Endothelial cell of umbilical vein (primary cell): ENCODE data around the gene CCR7. TPM values are rescaled to one million over a fixed set of nuclear protein-coding genes. Genes with fewer than 3 reads are reported as not detected.
A peak's percentile ranks its signal among the peaks of the same experiment; 100 is the strongest.

Experiments
- BruUV-seq: library from RNA; stranded (reverse); fragments of 400-500 nt; replicated peaks from 2 replicates; lab custom pipeline; 2021; lab: Mats Ljungman, UMichigan
- CTCF ChIA-PET: fragments of 300-600, 350-600 bp; sonication (Branson Sonifier 250); formaldehyde crosslinking; loops from one replicate; lab custom pipeline; 2021; ENCODE audit warnings: antibody characterized with exemption, inconsistent platforms; lab: Charles Lee
- POLR2A ChIA-PET: fragments of 300-600, 350-600 bp; sonication (Branson Sonifier 250); formaldehyde crosslinking; loops from one replicate; lab custom pipeline; 2021; ENCODE audit warnings: antibody characterized with exemption, inconsistent platforms; lab: Charles Lee
- DNase-seq: peaks from one replicate; pipeline ENCODE4 v3.0.0-alpha.2; 2011; ENCODE audit warnings: low read depth, low spot score
- FAIRE-seq: peaks from 2 replicates; lab custom pipeline; 2011; peaks lifted over from hg19 to GRCh38; lab: Jason Lieb, UNC
- H2AFZ ChIP-seq: 2 replicates; pipeline ENCODE4 v1.6.0; 2012; ENCODE audit warnings: low read depth, low read length, control low read depth, inconsistent platforms
- H3K27ac ChIP-seq: 2 replicates; pipeline ENCODE4 v1.5.1; 2011; ENCODE audit warnings: low read depth, mild to moderate bottlenecking, control low read depth, low read length, moderate library complexity; ENCODE audit not compliant: insufficient read depth
- H3K27me3 ChIP-seq, 2 experiments: 2 replicates each; pipeline versions ENCODE4 v1.6.0 to v1.6.1; 2011; ENCODE audit warnings: low read length in 2 of 2, mixed read lengths in 1 of 2; ENCODE audit not compliant: control insufficient read depth in 2 of 2, insufficient read depth in 2 of 2
- H3K36me3 ChIP-seq, 2 experiments: 2 replicates in 1 of 2; 3 replicates in 1 of 2; pipeline ENCODE4 v1.5.1; 2011; ENCODE audit warnings: low read length in 2 of 2, mild to moderate bottlenecking in 1 of 2, moderate library complexity in 1 of 2; ENCODE audit not compliant: control insufficient read depth in 2 of 2, insufficient read depth in 2 of 2; ENCODE audit errors: extremely low read depth in 1 of 2
- H3K4me1 ChIP-seq: 3 replicates; pipeline ENCODE4 v1.5.1; 2011; ENCODE audit warnings: mild to moderate bottlenecking, low read length; ENCODE audit not compliant: control insufficient read depth, insufficient read depth; ENCODE audit errors: extremely low read depth
- H3K4me2 ChIP-seq: 2 replicates; pipeline ENCODE4 v1.6.1; 2011; ENCODE audit warnings: low read length, control low read depth, mixed read lengths; ENCODE audit not compliant: insufficient read depth
- H3K4me3 ChIP-seq, 3 experiments: fragments of 200-600 bp in 1 of 3; sonication (generic), shearing (Covaris generic) in 1 of 3; replicated peaks in 1 of 3; 2 replicates each; pipeline ENCODE4 v1.5.1; 2011 to 2016; ENCODE audit warnings: control low read depth in 3 of 3, low read length in 3 of 3, mild to moderate bottlenecking in 2 of 3, inconsistent platforms in 1 of 3, low read depth in 1 of 3, moderate library complexity in 1 of 3; ENCODE audit not compliant: insufficient read depth in 1 of 3
- H3K79me2 ChIP-seq: 2 replicates; pipeline ENCODE4 v1.6.0; 2012; ENCODE audit warnings: low read length, inconsistent platforms; ENCODE audit not compliant: control insufficient read depth, insufficient read depth
- H3K9ac ChIP-seq: replicated peaks from 2 replicates; pipeline ENCODE3; 2011; ENCODE audit warnings: low read length, control low read depth; ENCODE audit not compliant: insufficient read depth; ENCODE audit errors: extremely low read depth
- H3K9me1 ChIP-seq: replicated peaks from 3 replicates; pipeline ENCODE4 v1.6.0; 2011; ENCODE audit warnings: mild to moderate bottlenecking, low read length; ENCODE audit not compliant: control insufficient read depth, insufficient read depth; ENCODE audit errors: extremely low read depth
- H3K9me3 ChIP-seq: replicated peaks from 2 replicates; pipeline ENCODE4 v1.5.1; 2012; ENCODE audit warnings: low read length, inconsistent platforms; ENCODE audit not compliant: control insufficient read depth, insufficient read depth
- H4K20me1 ChIP-seq: replicated peaks from 2 replicates; pipeline ENCODE3; 2011; ENCODE audit warnings: mild to moderate bottlenecking, low read length; ENCODE audit not compliant: control insufficient read depth, insufficient read depth; ENCODE audit errors: extremely low read depth
- CTCF ChIP-seq, 2 donors: IDR thresholded peaks; 1 replicate in 1 of 2; 2 replicates in 1 of 2; pipeline ENCODE4 v1.5.1; 2011; ENCODE audit warnings: low read length in 2 of 2, mild to moderate bottlenecking in 2 of 2, moderate library complexity in 2 of 2, control low read depth in 1 of 2, inconsistent platforms in 1 of 2, low read depth in 1 of 2; ENCODE audit not compliant: insufficient read depth in 1 of 2; ENCODE audit errors: extremely low read depth in 1 of 2
- EZH2 ChIP-seq: IDR thresholded peaks from 2 replicates; pipeline ENCODE4 v1.6.1; 2012; ENCODE audit warnings: borderline replicate concordance, low read depth, mild to moderate bottlenecking, moderate library complexity, low read length, inconsistent platforms; ENCODE audit not compliant: severe bottlenecking
- FOS ChIP-seq: IDR thresholded peaks from 2 replicates; pipeline ENCODE4 v1.6.1; 2011; ENCODE audit warnings: mild to moderate bottlenecking, low read length, moderate library complexity, borderline replicate concordance; ENCODE audit not compliant: insufficient read depth
- GATA2 ChIP-seq: IDR thresholded peaks from 2 replicates; pipeline ENCODE4 v1.7.0; 2011; ENCODE audit warnings: low read depth, mild to moderate bottlenecking, moderate library complexity, mixed read lengths, low read length; ENCODE audit not compliant: insufficient read length, insufficient read depth
- JUN ChIP-seq: IDR thresholded peaks from 2 replicates; pipeline ENCODE4 v1.6.1; 2011; ENCODE audit warnings: borderline replicate concordance, low read depth; ENCODE audit not compliant: insufficient read length, insufficient read depth
- MAX ChIP-seq: IDR thresholded peaks from 2 replicates; pipeline ENCODE4 v1.6.1; 2011; ENCODE audit not compliant: insufficient read depth, insufficient read length
- MYC ChIP-seq: IDR thresholded peaks from one replicate; pipeline ENCODE4 v1.6.1; 2011; ENCODE audit warnings: mild to moderate bottlenecking, low read depth, low read length
- POLR2A ChIP-seq: IDR thresholded peaks from 2 replicates; pipeline ENCODE4 v1.6.1; 2012; ENCODE audit warnings: low read depth, mild to moderate bottlenecking, control low read depth, low read length
- POLR2AphosphoS5 ChIP-seq: IDR thresholded peaks from 2 replicates; pipeline ENCODE4 v1.6.1; 2012; ENCODE audit warnings: low read depth, mild to moderate bottlenecking, control low read depth, low read length, moderate library complexity; ENCODE audit not compliant: insufficient read depth
- dilution Hi-C: fragments of 300-500 bp; cut with MboI; formaldehyde crosslinking; loops from one replicate; pipeline ENCODE4 v1.15.0; 2019; ENCODE audit warnings: low sequenced_read_pairs; ENCODE audit not compliant: extremely low pct_ligation_motif_present
- intact Hi-C: fragments of 100-400 bp; cut with micrococcal nuclease; formaldehyde crosslinking; loops from one replicate; pipeline ENCODE4 v1.10.0; 2022
- polyA plus RNA-seq, 4 experiments: library from polyadenylated mRNA; depleted of rRNA in 3 of 4; stranded (reverse) in 3 of 4; unstranded in 1 of 4; fragments of >200 nt; gene quantifications; 2 replicates each; pipeline versions ENCODE4 v1.2.1 to v1.2.3, GENCODE V29; 2011 to 2012; ENCODE audit warnings: missing spikeins in 1 of 4
- total RNA-seq: library from RNA; stranded (reverse); gene quantifications from 2 replicates; pipeline ENCODE4 v1.2.3, GENCODE V29; 2021

The CCR7 gene
- total and polyA plus RNA-seq, 2 donors (not counting 3 experiments of a cell fraction or from before 2014, with no cell fraction given): 0.18 TPM; not detected in 1

GRCh38 chr17:40582328-40582901, 17.1 kb upstream of the CCR7 start:
- no TSS peak for BruUV-seq
- CTCF ChIA-PET: interaction anchor here (1.0 to 1.8 kb wide), 6 partner anchors 23 to 50 kb away, joined by 3 to 8 read pairs (median 4); no protein-coding TSS in a partner anchor
- dilution Hi-C loops (no loop called here), intact Hi-C loops (loop anchor here (1.0 kb wide), 3 partner anchors 22 to 49 kb away; no protein-coding TSS in a partner anchor)
- no peaks in the 10 kb centered on the region for H3K36me3 ChIP-seq
- peak; percentile 97 for DNase-seq
- H3K9me3 ChIP-seq: no peaks in the 10 kb centered on the region
- H3K9ac ChIP-seq: peak overlapping the region; percentile 43
- POLR2A ChIA-PET: interaction anchor here (0.5 to 0.7 kb wide), 3 partner anchors 63 to 1106 kb away, joined by 3 read pairs; partner anchors contain the start of gene EIF1
- H3K27me3 ChIP-seq: peaks cover 2 to 5% of the 10 kb centered on the region in 2 experiments
- H2AFZ ChIP-seq: peak overlapping the region; percentile 12
- TF ChIP-seq CTCF (IDR thresholded peaks at IDR 0.05; ENCODE audit: extremely low read depth in 1 of 2, insufficient read depth in 1 of 2, low read depth in 1 of 2, low read length in 2 of 2): no peak
- no peak for TF ChIP-seq POLR2A
- TF ChIP-seq MAX: peak; percentile 51
- no peak for TF ChIP-seq GATA2
- no peak for TF ChIP-seq EZH2
- TF ChIP-seq POLR2AphosphoS5: peak; percentile 51
- no peak for TF ChIP-seq MYC
- no peak for TF ChIP-seq FOS
- no peak for TF ChIP-seq JUN
- H3K27ac ChIP-seq: peak overlapping the region; percentile 74
- peak overlapping the region; percentile 38 for H3K4me2 ChIP-seq
- FAIRE-seq: peak; percentile 91
- H3K79me2 ChIP-seq: no peaks in the 10 kb centered on the region
- peaks cover 18% of the 10 kb centered on the region for H3K4me1 ChIP-seq
- H3K9me1 ChIP-seq: no peaks in the 10 kb centered on the region
- H3K4me3 ChIP-seq: no peak overlapping the region
- no peaks in the 10 kb centered on the region for H4K20me1 ChIP-seq
